Fibroblast of mammary gland (primary cell): ENCODE data around the gene TREX2.

Experiments
- DNase-seq: peaks from one replicate; pipeline ENCODE4 v3.0.0-alpha.2; 2010; ENCODE audit warnings: low read depth
- H3K4me3 ChIP-seq: 2 replicates; pipeline ENCODE4 v1.5.1; 2011; ENCODE audit warnings: low read depth, mild to moderate bottlenecking, low read length, moderate library complexity; ENCODE audit not compliant: control insufficient read depth
- TF ChIP-seq, protein P1 (sequence below): conservative IDR thresholded peaks from 2 replicates; pipeline ENCODE4 v1.5.1; 2011; ENCODE audit warnings: low read depth, low read length, inconsistent platforms; ENCODE audit not compliant: control insufficient read depth, insufficient read depth

Gene TREX2

DNA sequence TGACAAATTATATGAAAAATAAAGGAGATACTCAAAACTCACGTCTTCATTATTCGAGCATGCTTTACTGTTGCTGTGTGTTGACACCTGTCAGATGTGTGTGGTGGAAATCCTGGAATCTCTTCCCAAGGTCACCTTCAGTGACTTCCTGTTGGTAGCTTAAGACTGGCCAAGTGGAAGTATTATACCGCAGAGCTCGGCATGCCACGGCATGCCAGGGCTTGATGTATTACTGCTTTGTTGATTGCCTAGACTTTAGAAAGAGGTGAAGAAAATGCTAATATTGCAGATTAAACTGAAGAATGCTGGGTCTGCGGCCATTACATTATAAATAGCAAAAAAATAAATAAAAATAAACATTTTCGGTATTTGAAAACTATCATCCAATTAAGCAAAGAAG, 4.6 kb downstream of the TREX2 start:
- no peak for DNase-seq
- TF ChIP-seq, protein P1, sequence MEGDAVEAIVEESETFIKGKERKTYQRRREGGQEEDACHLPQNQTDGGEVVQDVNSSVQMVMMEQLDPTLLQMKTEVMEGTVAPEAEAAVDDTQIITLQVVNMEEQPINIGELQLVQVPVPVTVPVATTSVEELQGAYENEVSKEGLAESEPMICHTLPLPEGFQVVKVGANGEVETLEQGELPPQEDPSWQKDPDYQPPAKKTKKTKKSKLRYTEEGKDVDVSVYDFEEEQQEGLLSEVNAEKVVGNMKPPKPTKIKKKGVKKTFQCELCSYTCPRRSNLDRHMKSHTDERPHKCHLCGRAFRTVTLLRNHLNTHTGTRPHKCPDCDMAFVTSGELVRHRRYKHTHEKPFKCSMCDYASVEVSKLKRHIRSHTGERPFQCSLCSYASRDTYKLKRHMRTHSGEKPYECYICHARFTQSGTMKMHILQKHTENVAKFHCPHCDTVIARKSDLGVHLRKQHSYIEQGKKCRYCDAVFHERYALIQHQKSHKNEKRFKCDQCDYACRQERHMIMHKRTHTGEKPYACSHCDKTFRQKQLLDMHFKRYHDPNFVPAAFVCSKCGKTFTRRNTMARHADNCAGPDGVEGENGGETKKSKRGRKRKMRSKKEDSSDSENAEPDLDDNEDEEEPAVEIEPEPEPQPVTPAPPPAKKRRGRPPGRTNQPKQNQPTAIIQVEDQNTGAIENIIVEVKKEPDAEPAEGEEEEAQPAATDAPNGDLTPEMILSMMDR: no peak
- H3K4me3 ChIP-seq: no peak overlapping the region

DNA sequence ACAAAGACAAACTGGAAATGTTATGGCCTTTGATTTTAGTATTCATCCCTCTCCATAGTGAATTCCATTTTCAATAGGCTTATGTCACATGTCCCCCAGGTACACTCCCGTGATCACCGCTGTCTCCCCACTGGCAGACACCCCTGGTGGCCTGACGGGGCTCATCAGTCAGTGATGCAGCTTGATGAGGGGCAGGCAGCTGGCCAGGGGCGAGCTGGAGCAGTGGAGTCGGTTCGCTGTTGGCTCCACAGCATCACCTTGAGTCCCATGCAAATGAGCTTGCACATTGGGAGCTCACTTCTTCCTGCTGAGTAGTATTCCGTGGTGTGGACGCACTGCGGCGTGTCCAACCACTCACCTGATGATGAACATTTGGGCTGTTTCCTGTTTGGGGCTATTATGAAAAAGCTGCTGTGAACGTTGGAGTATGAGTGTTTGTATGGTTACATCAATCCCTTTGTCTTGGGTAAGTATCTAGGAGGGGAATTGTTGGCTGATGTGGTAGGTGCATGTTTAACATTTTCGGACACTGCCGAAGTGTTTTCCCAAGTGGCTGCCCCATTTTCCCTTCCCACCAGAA, 5.2 kb downstream of the TREX2 start:
- TF ChIP-seq, protein P1: no peak
- H3K4me3 ChIP-seq: no peak overlapping the region
- no peak for DNase-seq

DNA sequence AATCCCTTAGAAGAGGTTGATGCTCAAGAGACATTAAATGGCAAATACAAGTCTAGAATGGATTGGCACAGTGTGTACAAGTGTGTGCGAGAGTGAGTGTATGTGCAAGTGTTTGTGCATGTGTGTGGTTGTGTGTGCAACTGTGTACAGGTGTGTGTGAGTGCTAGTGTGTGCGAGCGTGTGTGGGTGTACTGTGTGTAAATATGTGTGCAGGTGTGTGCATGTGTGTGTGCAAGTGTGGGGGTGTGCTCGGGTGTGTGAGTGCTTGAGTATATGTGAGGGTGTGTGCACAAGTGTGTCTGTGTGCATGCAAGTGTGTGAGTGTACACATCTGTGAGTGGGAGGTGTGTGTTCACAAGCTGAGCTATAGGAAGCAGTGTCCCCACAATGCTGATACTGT, 5.9 kb downstream of the TREX2 start:
- TF ChIP-seq, protein P1: no peak
- DNase-seq: no peak
- no peak overlapping the region for H3K4me3 ChIP-seq

DNA sequence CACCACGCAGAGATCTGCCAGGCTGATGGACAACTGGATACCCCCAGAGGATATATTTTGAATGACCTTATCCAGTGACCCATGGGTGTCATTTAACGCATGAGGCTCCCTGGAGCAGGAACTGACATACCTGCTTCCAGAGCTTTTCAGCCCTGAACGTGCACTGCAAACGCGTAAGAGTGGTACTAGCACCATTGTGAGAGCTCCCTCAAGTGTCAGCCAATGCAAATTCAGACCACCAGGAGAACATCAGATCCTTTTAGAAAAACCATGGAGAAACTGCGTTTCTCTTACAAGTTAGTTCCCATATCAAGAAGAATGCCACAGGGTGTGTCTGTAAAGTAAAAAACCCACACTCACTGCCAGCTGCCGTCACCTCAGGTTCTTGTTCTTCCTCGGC, 7.3 kb downstream of the TREX2 start:
- no peak overlapping the region for H3K4me3 ChIP-seq
- peak; percentile 35 for DNase-seq
- TF ChIP-seq, protein P1: peak; percentile 41

DNA sequence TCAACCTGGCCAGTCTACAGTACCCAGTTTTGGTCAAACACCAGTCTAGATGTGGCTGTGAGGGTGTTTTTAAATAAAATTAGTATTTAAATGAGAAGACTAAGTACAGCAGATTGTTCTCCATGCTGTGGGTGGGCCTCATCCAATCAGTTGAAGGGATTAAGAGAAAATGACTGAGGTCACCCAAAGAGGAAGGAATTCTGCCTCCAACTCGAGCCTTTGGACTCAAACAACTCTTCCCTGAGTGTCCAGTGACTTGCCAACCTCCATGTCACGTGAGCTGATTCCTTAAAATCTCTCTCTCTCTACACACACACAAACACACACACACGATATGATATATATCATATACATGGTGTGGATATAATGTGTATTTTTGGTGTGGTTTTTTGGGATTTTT, 10.0 kb downstream of the TREX2 start:
- no peak for DNase-seq
- H3K4me3 ChIP-seq: no peak overlapping the region
- TF ChIP-seq, protein P1: no peak

DNA sequence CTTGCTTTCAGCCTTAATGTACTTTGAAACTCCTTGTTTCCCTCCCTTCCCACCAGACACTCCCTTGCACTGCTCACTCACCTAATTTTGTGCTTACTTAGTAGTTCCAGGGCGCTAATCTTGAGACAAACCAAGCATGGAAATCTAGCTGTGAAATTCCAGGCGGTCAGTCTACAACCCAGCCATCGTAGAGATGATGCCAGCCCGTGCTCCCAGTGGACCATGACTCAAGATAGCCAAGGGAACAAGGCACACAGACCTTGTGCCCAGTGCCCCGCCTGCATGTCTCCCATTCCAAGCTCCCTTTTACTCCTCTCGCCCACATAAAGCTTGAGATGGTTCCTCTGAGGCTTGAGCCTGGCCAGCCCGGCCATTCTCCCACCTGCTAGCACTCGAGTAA, 11.1 kb downstream of the TREX2 start:
- no peak for DNase-seq
- no peak overlapping the region for H3K4me3 ChIP-seq
- TF ChIP-seq, protein P1: no peak

DNA sequence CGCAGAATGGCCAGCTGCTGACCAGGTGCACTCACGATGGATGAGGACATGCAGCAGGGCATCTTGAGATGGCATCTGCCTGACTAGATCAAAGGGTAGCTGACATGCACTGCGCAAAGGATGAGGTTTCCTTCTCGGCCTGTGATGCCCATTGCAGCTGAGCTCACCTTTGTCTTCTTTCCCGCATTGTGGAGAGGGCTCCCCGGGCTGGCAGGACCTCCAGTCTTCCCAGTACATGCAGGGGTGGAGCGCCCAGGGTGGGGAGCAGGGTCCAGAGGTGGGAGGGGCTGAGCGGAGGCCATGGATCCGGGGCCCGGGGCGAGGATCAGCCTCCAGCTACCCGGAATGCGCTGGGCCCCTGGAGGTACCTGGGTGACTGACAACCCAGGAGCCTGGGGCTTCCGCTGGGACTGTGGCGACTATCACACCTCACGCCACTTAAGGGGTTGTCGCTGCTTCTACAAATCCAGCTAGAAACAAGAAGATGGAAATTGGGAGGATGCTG, 12.0 kb downstream of the TREX2 start:
- DNase-seq: no peak
- no peak overlapping the region for H3K4me3 ChIP-seq
- TF ChIP-seq, protein P1: no peak
